Mucosa of descending colon (tissue), 3 donors: ENCODE results near the gene ZNF804B. TPM values are rescaled to one million over a fixed set of nuclear protein-coding genes. Genes with fewer than 3 reads are reported as not detected.

Source experiments
- ATAC-seq: fragments of 200-7000 bp; cut with Tn5 transposase; one replicate; pipeline ENCODE4 v1.9.1; 2020; ENCODE audit warnings: mild to moderate bottlenecking, moderate library complexity
- DNase-seq, 3 donors: peaks; one replicate each; pipeline ENCODE4 v3.0.0-alpha.2; 2020
- H3K36me3 ChIP-seq: fragments of 200-600 bp; one replicate; pipeline ENCODE4 v1.8.0; 2021; ENCODE audit warnings: low read depth, mild to moderate bottlenecking
- H3K4me1 ChIP-seq: fragments of 200-600 bp; one replicate; pipeline ENCODE4 v1.8.0; 2021; ENCODE audit warnings: low read depth, mild to moderate bottlenecking
- H3K4me3 ChIP-seq: fragments of 200-600 bp; one replicate; pipeline ENCODE4 v1.8.0; 2021; ENCODE audit warnings: mild to moderate bottlenecking
- H3K9me3 ChIP-seq: fragments of 200-600 bp; one replicate; pipeline ENCODE4 v1.8.0; 2021; ENCODE audit warnings: mild to moderate bottlenecking
- intact Hi-C, 2 donors: fragments of 100-400 bp; cut with DNase I in 1 of 2; cut with micrococcal nuclease in 1 of 2; formaldehyde crosslinking; loops; one replicate each; pipeline versions ENCODE4 v1.11.0 to v1.11.1; 2022; cut with DNase I, micrococcal nuclease
- total RNA-seq, 3 donors: library from RNA; stranded (reverse); fragmentation: NEBNext Ultra II Directional in 2 of 3; extraction: Animal tissue kit (Norgen Biotek cat#: 25700) in 2 of 3; gene quantifications; one replicate each; pipeline versions ENCODE4 v1.2.1 to v1.2.4, GENCODE V29; 2021 to 2023
- TF ChIP-seq, protein P1 (sequence below): fragments of 200-600 bp; IDR thresholded peaks from one replicate; pipeline ENCODE4 v1.8.0; 2022; ENCODE audit warnings: antibody characterized with exemption, mild to moderate bottlenecking
- donor health status: DM: no; HTN: no; CAD: no; lungs with moderate emphysema.
- donor health status: DM: no; HTN: no; CAD: no.
- donor health status: DM: no; HTN: yes; CAD: no.

The ZNF804B gene
- total RNA-seq, 3 donors from 2014 or later = 0.06 TPM; not detected in 2

DNA sequence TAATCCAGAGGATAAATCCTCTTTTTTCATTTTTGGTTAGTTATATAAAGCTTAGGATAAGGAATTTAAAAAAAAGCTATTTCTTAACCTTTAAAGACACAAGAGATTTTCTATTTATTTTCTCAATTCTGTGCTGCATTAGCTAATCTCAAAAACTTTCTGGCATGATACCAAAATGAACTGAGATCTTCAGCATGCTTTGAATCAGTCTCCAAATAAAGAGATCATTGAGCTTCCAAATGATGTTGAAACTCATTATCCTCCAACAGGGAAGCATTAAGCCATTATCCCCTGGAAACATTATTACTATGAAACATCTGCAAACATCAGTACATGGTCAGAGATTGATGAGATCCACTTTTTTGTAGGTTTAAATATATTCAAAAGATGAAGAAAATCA is 386.3 kb downstream of the ZNF804B start:
- intact Hi-C loops = no loop called here
- Histone ChIP-seq H3K9me3 (peaks cover 10% of the 10 kb centered on the region), H3K4me3 (no peak overlapping the region), H3K36me3 (no peaks in the 10 kb centered on the region), H3K4me1 (no peaks in the 10 kb centered on the region)
- ATAC-seq (no peak), DNase-seq (no peak)
- TF ChIP-seq, protein P1, sequence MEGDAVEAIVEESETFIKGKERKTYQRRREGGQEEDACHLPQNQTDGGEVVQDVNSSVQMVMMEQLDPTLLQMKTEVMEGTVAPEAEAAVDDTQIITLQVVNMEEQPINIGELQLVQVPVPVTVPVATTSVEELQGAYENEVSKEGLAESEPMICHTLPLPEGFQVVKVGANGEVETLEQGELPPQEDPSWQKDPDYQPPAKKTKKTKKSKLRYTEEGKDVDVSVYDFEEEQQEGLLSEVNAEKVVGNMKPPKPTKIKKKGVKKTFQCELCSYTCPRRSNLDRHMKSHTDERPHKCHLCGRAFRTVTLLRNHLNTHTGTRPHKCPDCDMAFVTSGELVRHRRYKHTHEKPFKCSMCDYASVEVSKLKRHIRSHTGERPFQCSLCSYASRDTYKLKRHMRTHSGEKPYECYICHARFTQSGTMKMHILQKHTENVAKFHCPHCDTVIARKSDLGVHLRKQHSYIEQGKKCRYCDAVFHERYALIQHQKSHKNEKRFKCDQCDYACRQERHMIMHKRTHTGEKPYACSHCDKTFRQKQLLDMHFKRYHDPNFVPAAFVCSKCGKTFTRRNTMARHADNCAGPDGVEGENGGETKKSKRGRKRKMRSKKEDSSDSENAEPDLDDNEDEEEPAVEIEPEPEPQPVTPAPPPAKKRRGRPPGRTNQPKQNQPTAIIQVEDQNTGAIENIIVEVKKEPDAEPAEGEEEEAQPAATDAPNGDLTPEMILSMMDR = no peak

DNA sequence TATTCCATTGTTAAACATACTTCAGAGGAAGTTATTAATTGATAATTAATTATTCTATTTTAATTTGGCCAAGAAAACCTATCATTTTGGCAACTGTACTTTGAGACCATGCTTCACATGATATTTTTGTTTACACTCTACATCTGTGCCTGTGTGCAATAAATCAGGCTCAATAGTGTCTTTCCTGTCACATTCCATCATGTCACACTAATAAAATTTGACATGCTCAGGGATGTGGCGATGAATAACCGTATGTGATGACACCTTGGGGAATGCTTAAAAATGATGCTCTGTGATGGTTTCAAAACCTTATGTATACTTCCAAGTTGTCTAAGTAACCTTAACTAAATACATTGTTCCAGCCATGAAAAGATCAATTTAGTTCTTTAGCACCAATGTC is 400.6 kb downstream of the ZNF804B start:
- Histone ChIP-seq H3K4me1 (no peaks in the 10 kb centered on the region), H3K36me3 (no peaks in the 10 kb centered on the region), H3K4me3 (no peak overlapping the region), H3K9me3 (no peaks in the 10 kb centered on the region)
- DNase-seq = no peak
- intact Hi-C loops = no loop called here
- no peak for ATAC-seq
- TF ChIP-seq, protein P1 = no peak

DNA sequence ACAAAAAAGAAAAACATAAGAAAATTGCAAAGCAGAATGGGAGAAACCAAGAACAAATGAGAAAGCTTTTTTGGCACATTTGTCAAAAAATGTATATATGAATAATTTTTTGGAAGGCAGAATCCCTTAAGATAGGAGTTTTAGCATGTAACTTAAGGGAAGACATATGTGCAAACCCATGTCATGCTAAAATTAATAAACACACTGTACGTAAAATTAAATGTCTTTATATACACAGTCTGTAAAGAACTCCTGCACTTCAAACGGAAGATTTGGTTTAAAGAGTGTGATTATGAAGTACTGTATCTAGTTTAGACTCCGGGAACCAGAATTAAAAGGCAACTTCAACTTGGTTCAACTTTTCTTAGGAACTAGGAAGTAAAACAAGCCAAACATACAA is 405.9 kb downstream of the ZNF804B start:
- Histone ChIP-seq H3K36me3 (no peaks in the 10 kb centered on the region), H3K4me3 (no peak overlapping the region), H3K9me3 (no peaks in the 10 kb centered on the region), H3K4me1 (no peaks in the 10 kb centered on the region)
- intact Hi-C loops = no loop called here
- TF ChIP-seq, protein P1 = no peak
- ATAC-seq = no peak
- no peak for DNase-seq

DNA sequence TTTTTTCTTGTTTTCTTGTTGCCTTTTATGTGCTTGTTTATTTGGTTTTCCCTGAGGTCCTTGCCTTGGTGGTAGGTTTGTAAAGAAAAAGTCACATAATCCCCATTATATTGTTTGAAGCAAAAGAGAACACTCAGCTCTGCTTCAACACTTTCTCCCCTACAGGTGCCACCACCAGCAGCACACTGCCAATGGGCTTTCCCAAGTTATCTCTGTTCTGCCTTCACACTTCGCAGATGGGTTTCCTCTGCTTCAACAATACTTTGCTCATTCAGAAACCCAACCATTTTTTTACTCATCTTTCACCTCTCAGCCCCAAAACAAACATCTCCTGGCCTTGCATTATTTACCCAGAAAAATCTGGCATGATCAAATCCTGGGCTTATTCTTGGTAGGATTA is 411.1 kb downstream of the ZNF804B start:
- ATAC-seq (no peak), DNase-seq (no peak)
- Histone ChIP-seq H3K4me1 (no peaks in the 10 kb centered on the region), H3K9me3 (peaks cover 3% of the 10 kb centered on the region), H3K36me3 (no peaks in the 10 kb centered on the region), H3K4me3 (no peak overlapping the region)
- TF ChIP-seq, protein P1 = no peak
- intact Hi-C loops = no loop called here

DNA sequence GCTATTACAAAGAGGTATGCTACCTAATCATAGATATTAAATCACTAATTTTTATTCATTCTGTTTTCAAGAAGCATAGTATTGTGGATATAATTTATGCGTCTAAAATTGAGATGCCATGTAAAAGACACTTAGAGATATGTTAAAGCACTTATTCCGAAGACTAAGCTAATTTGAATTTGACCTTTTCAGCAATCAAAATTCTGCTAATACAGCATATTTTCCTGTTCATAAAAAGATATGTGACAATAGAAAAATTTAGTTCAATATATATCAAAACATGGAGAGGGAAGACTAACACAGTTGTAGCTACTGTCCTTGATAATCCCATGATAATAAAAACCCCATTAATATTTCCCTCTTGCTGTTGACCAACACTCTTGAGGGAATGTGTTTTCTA is 422.6 kb downstream of the ZNF804B start:
- intact Hi-C loops = no loop called here
- DNase-seq = no peak
- Histone ChIP-seq H3K36me3 (no peaks in the 10 kb centered on the region), H3K4me1 (no peaks in the 10 kb centered on the region), H3K9me3 (peaks cover 11% of the 10 kb centered on the region), H3K4me3 (no peak overlapping the region)
- TF ChIP-seq, protein P1 = no peak
- ATAC-seq = no peak

DNA sequence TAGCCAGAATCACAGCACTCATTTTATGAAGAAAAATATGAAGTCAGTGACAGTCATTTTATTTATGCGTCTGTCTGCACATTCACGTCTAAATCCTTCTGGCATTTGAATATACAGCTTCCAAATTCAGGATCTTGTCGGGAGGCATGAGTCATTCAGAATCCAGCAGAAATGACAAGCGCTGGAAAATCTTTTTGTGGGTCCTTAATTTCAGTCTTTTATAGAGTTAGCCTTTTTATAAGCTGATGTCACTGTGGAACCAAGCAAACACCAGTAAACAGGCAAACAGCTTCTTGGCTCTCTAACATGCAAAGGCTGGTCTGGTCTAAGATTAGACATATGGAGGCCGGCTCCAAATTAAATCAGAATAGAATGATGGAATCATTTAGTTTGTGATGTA is 424.2 kb downstream of the ZNF804B start:
- Histone ChIP-seq H3K4me1 (no peaks in the 10 kb centered on the region), H3K36me3 (no peaks in the 10 kb centered on the region), H3K4me3 (no peak overlapping the region), H3K9me3 (peaks cover 11% of the 10 kb centered on the region)
- intact Hi-C loops = no loop called here
- ATAC-seq (no peak), DNase-seq (no peak)
- TF ChIP-seq, protein P1 = no peak
